Sigmoid colon (tissue), 7 donors: Measurements from ENCODE around the gene ZBTB5. TPM values are rescaled to one million over a fixed set of nuclear protein-coding genes. Genes with fewer than 3 reads are reported as not detected.

Source experiments
- DNase-seq: peaks from one replicate; pipeline ENCODE4 v3.0.0-alpha.2; 2019
- H3K27ac ChIP-seq, 4 donors: fragments of 200-600 bp; sonication (generic); one replicate each; pipeline ENCODE4 v1.5.1; 2016 to 2019; ENCODE audit warnings: mild to moderate bottlenecking in 1 of 4
- H3K27me3 ChIP-seq, 3 donors: fragments of 200-600 bp; sonication (generic); one replicate each; pipeline ENCODE4 v1.5.1; 2019; ENCODE audit warnings: mild to moderate bottlenecking in 1 of 3
- H3K36me3 ChIP-seq, 4 donors: fragments of 200-600 bp; sonication (generic); one replicate each; pipeline ENCODE4 v1.5.1; 2016 to 2019
- H3K4me1 ChIP-seq, 4 donors: fragments of 200-600 bp; sonication (generic); one replicate each; pipeline ENCODE4 v1.5.1; 2017 to 2019
- H3K4me3 ChIP-seq, 4 donors: fragments of 200-600 bp; sonication (generic); one replicate each; pipeline ENCODE4 v1.5.1; 2017 to 2019; ENCODE audit warnings: mild to moderate bottlenecking in 2 of 4, moderate library complexity in 1 of 4
- H3K9me3 ChIP-seq, 4 donors: fragments of 200-600 bp in 3 of 4; sonication (generic) in 3 of 4; one replicate each; pipeline versions ENCODE4 v1.5.1 to v1.6.1; 2013 to 2019
- EP300 ChIP-seq, 4 donors: sonication (generic); formaldehyde crosslinking; IDR thresholded peaks; one replicate each; pipeline ENCODE4 v1.6.1; 2017; ENCODE audit warnings: antibody characterized with exemption in 4 of 4
- POLR2A ChIP-seq, 2 donors: fragments of 450-650 bp; IDR thresholded peaks; one replicate each; pipeline ENCODE4 v1.6.1; 2016; ENCODE audit warnings: antibody characterized with exemption in 2 of 2, mild to moderate bottlenecking in 2 of 2, moderate library complexity in 2 of 2
- POLR2AphosphoS5 ChIP-seq, 4 donors: sonication (generic); formaldehyde crosslinking; IDR thresholded peaks; one replicate each; pipeline ENCODE4 v1.6.1; 2017; ENCODE audit warnings: antibody characterized with exemption in 4 of 4
- WGBS, 2 donors: extraction: QIAGEN DNeasy Blood & Tissue Kit; methylation state at CpG; one replicate each; pipeline ENCODE4 v1.1.7; 2013; 5-methylcytosine and 5-hydroxymethylcytosine counted together
- intact Hi-C: fragments of 100-400 bp; cut with DNase I; formaldehyde crosslinking; loops from one replicate; pipeline ENCODE4 v1.15.1; 2023
- polyA plus RNA-seq, 3 donors: library from polyadenylated mRNA; stranded (reverse); fragments of 200-250 nt; gene quantifications; one replicate each; pipeline ENCODE4 v1.2.3, GENCODE V29; 2013
- total RNA-seq, 4 donors: library from RNA; depleted of rRNA; stranded (reverse); fragments of >200 nt; gene quantifications; one replicate each; pipeline ENCODE4 v1.1.0, GENCODE V29; 2016
- TF ChIP-seq, protein P1 (sequence below), 4 experiments: fragments of 450-650 bp in 3 of 4; fragments of 200-600 bp in 1 of 4; IDR thresholded peaks; one replicate each; pipeline ENCODE4 v1.5.1; 2016 to 2019; ENCODE audit warnings: antibody characterized with exemption in 4 of 4, mild to moderate bottlenecking in 3 of 4, moderate library complexity in 2 of 4
- donor health status: healthy with polysubstance abuse.
- donor health status: Bipolar disorder and iron deficiency.
- donor health status: healthy.

ZBTB5 gene
- total and polyA plus RNA-seq, 7 donors = 3.6 to 11.1 (median 7.7) TPM

DNA sequence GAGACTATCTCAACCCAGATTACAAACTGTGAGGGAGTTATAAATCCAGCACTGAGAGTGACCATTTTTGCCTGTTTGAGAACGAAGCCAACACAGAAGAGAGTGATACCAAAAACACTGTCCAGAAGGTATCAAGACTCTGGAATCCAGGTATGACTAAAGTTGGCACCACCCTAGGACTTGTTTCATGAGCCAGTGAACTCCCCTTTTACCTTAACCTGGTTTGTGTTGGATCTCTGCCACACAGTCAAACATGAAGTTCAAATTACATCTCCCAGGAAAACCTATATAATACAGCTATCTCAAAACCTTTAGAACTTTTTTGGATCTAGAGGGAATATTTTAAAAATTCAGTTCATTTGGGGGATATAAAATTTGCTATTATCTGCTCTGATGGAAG is 11.4 kb downstream of the ZBTB5 start:
- intact Hi-C loops = no loop called here
- no peak for DNase-seq
- H3K27ac ChIP-seq = no peak overlapping the region
- no peak for TF ChIP-seq POLR2A (IDR thresholded peaks at IDR 0.05)
- TF ChIP-seq, protein P1, sequence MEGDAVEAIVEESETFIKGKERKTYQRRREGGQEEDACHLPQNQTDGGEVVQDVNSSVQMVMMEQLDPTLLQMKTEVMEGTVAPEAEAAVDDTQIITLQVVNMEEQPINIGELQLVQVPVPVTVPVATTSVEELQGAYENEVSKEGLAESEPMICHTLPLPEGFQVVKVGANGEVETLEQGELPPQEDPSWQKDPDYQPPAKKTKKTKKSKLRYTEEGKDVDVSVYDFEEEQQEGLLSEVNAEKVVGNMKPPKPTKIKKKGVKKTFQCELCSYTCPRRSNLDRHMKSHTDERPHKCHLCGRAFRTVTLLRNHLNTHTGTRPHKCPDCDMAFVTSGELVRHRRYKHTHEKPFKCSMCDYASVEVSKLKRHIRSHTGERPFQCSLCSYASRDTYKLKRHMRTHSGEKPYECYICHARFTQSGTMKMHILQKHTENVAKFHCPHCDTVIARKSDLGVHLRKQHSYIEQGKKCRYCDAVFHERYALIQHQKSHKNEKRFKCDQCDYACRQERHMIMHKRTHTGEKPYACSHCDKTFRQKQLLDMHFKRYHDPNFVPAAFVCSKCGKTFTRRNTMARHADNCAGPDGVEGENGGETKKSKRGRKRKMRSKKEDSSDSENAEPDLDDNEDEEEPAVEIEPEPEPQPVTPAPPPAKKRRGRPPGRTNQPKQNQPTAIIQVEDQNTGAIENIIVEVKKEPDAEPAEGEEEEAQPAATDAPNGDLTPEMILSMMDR (IDR thresholded peaks at IDR 0.05) = no peak
- no peak for TF ChIP-seq EP300 (IDR thresholded peaks at IDR 0.05)
- TF ChIP-seq POLR2AphosphoS5 (IDR thresholded peaks at IDR 0.05) = no peak
- no peak overlapping the region for H3K4me3 ChIP-seq
- 87 to 98% methylated on average over 1 of the region's 1 CpG for WGBS, 2 donors
- H3K36me3 ChIP-seq = no peaks in the 10 kb centered on the region
- peaks cover 0 to 52% (median 20%) of the 10 kb centered on the region in 4 donors for H3K4me1 ChIP-seq
- no peaks in the 10 kb centered on the region for H3K9me3 ChIP-seq
- no peaks in the 10 kb centered on the region for H3K27me3 ChIP-seq

DNA sequence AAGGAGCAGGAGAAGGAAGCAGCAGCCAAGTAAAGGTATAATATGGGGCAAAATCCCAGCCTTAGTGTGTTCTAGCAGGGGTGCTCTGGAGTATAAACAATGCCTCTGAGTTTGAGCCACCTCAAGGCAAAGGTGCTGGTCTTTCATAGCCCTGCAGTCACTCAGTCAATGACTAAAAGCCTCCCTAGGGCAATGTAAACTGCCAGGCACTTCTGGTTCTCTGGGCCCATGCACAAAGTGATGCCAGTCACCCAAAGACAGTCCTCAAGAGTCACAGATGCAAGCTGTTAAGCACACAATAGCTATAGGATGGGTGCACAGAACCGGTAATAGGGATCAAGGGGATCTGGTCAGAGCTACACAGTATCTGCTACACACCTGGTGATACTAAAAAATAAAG is 12.6 kb downstream of the ZBTB5 start:
- no peak for DNase-seq
- Histone ChIP-seq H3K27ac (peak overlapping the region in 3 of 4 donors; percentile 34 to 71 (median 35)), H3K4me3 (no peak overlapping the region), H3K9me3 (no peaks in the 10 kb centered on the region), H3K27me3 (no peaks in the 10 kb centered on the region), H3K36me3 (no peaks in the 10 kb centered on the region), H3K4me1 (peaks cover 0 to 52% (median 20%) of the 10 kb centered on the region in 4 donors)
- 91 to 94% methylated on average over 1 of the region's 1 CpG for WGBS, 2 donors
- TF ChIP-seq EP300 (IDR thresholded peaks at IDR 0.05) (no peak), POLR2AphosphoS5 (IDR thresholded peaks at IDR 0.05) (no peak)
- TF ChIP-seq, protein P1 (IDR thresholded peaks at IDR 0.05) = no peak
- intact Hi-C loops = no loop called here

DNA sequence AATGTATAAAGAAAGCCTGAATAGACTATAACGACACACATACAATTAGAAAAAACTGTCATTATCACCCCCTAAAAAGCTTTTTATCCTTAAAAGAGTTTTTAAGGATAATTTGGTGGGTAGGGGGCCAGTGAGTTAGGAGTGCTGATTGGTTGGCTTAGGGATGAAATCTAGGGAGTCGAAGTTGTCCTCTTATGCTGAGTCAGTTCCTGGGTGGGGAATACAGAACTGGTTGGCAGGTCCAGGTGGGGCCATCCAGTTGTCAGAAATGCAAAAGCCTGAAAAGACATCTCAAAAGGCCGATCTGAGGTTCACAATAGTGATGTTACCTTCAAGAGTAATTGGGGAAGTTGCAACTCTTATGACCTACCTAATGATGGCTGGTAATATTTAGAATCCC is 13.6 kb downstream of the ZBTB5 start:
- intact Hi-C loops = no loop called here
- peaks cover 0 to 51% (median 20%) of the 10 kb centered on the region in 4 donors for H3K4me1 ChIP-seq
- peak overlapping the region in 2 of 4 donors; percentile 35 to 71 for H3K27ac ChIP-seq

DNA sequence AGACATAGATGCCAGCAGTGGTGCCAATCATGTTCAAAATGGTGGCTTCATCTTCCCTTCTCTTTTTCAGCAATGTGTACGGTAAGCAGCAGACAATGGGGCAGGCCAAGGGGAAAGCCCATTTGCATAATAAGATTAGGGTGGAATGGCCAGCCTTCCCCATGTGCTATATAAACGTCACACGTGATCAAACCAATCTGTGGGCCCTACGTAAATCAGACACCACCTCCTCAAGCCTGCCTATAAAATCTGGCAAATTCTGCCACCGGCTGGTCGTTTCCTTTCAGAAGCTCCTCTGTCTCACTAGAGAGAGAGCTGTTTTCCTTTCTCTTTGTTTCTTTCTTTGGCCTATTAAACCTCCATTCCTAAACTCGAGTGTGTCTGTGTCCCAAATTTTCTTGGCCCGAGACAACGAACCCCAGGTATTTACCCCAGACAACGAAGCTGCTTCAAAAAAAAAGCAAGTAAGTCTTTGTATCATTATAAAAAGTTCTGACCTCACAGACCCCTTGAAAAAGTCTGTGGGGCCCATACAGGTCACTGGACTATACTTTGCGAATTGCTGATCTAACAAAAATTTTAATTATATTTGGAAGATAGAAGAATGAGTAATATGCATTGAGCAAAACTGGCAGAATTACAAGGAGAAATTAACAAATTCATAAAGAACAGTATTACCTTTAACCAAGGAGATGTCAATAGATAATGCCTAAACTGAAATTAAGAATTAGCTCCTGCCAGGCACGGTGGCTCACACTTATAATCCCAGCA is 15.2 kb downstream of the ZBTB5 start:
- Histone ChIP-seq H3K4me1 (peaks cover 0 to 53% (median 20%) of the 10 kb centered on the region in 4 donors), H3K4me3 (no peak overlapping the region), H3K36me3 (no peaks in the 10 kb centered on the region), H3K9me3 (no peaks in the 10 kb centered on the region), H3K27me3 (no peaks in the 10 kb centered on the region), H3K27ac (peak overlapping the region in 1 of 4 donors; percentile 49)
- no peak for TF ChIP-seq EP300 (IDR thresholded peaks at IDR 0.05)
- TF ChIP-seq, protein P1 (IDR thresholded peaks at IDR 0.05) = no peak
- no peak for TF ChIP-seq POLR2A (IDR thresholded peaks at IDR 0.05)
- no peak for TF ChIP-seq POLR2AphosphoS5 (IDR thresholded peaks at IDR 0.05)
- no peak for DNase-seq
- intact Hi-C loops = no loop called here
- WGBS, 2 donors = 83 to 89% methylated on average over 12 of the region's 12 CpGs

More for the DNA sequence above, 13.6 kb downstream of the ZBTB5 start:
- Histone ChIP-seq H3K9me3 (no peaks in the 10 kb centered on the region), H3K27me3 (no peaks in the 10 kb centered on the region), H3K4me3 (no peak overlapping the region), H3K36me3 (no peaks in the 10 kb centered on the region)
- no peak for TF ChIP-seq POLR2AphosphoS5 (IDR thresholded peaks at IDR 0.05)
- TF ChIP-seq, protein P1 (IDR thresholded peaks at IDR 0.05) = no peak
- TF ChIP-seq EP300 (IDR thresholded peaks at IDR 0.05) = no peak
- no peak for TF ChIP-seq POLR2A (IDR thresholded peaks at IDR 0.05)
- DNase-seq = no peak
- WGBS, 2 donors = 76 to 77% methylated on average over 3 of the region's 3 CpGs
